ENCODE results near the gene FBXW7. TPM values are rescaled to one million over a fixed set of nuclear protein-coding genes. Genes with fewer than 3 reads are reported as not detected.

Gene FBXW7
- total and polyA plus RNA-seq, 2 donors = 27.2 to 114 TPM

- Histone ChIP-seq H3K9me3 (ENCODE audit: control insufficient read depth in 2 of 2, insufficient read depth in 1 of 2, low read length in 1 of 2) (no peaks in the 10 kb centered on the region), H3K27ac (ENCODE audit: low read depth in 1 of 2, low read length in 1 of 2) (no peak overlapping the region), H3K4me3 (ENCODE audit: low read length in 2 of 2) (no peak overlapping the region), H3K27me3 (ENCODE audit: control insufficient read depth in 2 of 2, insufficient read depth in 1 of 2, low read length in 1 of 2) (no peaks in the 10 kb centered on the region), H3K4me1 (ENCODE audit: control insufficient read depth in 2 of 2, insufficient read depth in 2 of 2, low read length in 2 of 2) (peaks cover 4 to 6% of the 10 kb centered on the region in 2 donors), H3K36me3 (ENCODE audit: control insufficient read depth in 2 of 2, insufficient read depth in 2 of 2, low read length in 1 of 2) (no peaks in the 10 kb centered on the region)
- WGBS = 85% methylated on average over 1 of the region's 1 CpG
- DNase-seq (ENCODE audit: low read depth in 6 of 9, low spot score in 9 of 9) = no peak
These were observed 229.4 kb downstream of the FBXW7 start for GRCh38 chr4:152306541-152306940.

GRCh38 chr4:152304220-152304619, 231.7 kb downstream of the FBXW7 start:
- no peak overlapping the region for H3K4me3 ChIP-seq (ENCODE audit: low read length in 2 of 2)
- no peaks in the 10 kb centered on the region for H3K36me3 ChIP-seq (ENCODE audit: control insufficient read depth in 2 of 2, insufficient read depth in 2 of 2, low read length in 1 of 2)
- H3K4me1 ChIP-seq (ENCODE audit: control insufficient read depth in 2 of 2, insufficient read depth in 2 of 2, low read length in 2 of 2) = no peaks in the 10 kb centered on the region
- H3K27me3 ChIP-seq (ENCODE audit: control insufficient read depth in 2 of 2, insufficient read depth in 1 of 2, low read length in 1 of 2) = no peaks in the 10 kb centered on the region
- 89% methylated on average over 5 of the region's 5 CpGs for WGBS
- DNase-seq (ENCODE audit: low read depth in 6 of 9, low spot score in 9 of 9) = no peak
- no peaks in the 10 kb centered on the region for H3K9me3 ChIP-seq (ENCODE audit: control insufficient read depth in 2 of 2, insufficient read depth in 1 of 2, low read length in 1 of 2)
- peak overlapping the region in 1 of 2 donors; percentile 28 for H3K27ac ChIP-seq (ENCODE audit: low read depth in 1 of 2, low read length in 1 of 2)

GRCh38 chr4:152301381-152301780, 234.5 kb downstream of the FBXW7 start:
- no peak for DNase-seq (ENCODE audit: low read depth in 6 of 9, low spot score in 9 of 9)
- WGBS = 97% methylated on average over 6 of the region's 6 CpGs
- Histone ChIP-seq H3K27ac (ENCODE audit: low read depth in 1 of 2, low read length in 1 of 2) (no peak overlapping the region), H3K9me3 (ENCODE audit: control insufficient read depth in 2 of 2, insufficient read depth in 1 of 2, low read length in 1 of 2) (no peaks in the 10 kb centered on the region), H3K4me3 (ENCODE audit: low read length in 2 of 2) (no peak overlapping the region), H3K36me3 (ENCODE audit: control insufficient read depth in 2 of 2, insufficient read depth in 2 of 2, low read length in 1 of 2) (no peaks in the 10 kb centered on the region), H3K27me3 (ENCODE audit: control insufficient read depth in 2 of 2, insufficient read depth in 1 of 2, low read length in 1 of 2) (no peaks in the 10 kb centered on the region), H3K4me1 (ENCODE audit: control insufficient read depth in 2 of 2, insufficient read depth in 2 of 2, low read length in 2 of 2) (no peaks in the 10 kb centered on the region)

GRCh38 chr4:152299553-152299952, 236.3 kb downstream of the FBXW7 start:
- no peak overlapping the region for H3K27ac ChIP-seq (ENCODE audit: low read depth in 1 of 2, low read length in 1 of 2)
- no peaks in the 10 kb centered on the region for H3K4me1 ChIP-seq (ENCODE audit: control insufficient read depth in 2 of 2, insufficient read depth in 2 of 2, low read length in 2 of 2)
- WGBS = 93% methylated on average over 3 of the region's 3 CpGs
- no peaks in the 10 kb centered on the region for H3K27me3 ChIP-seq (ENCODE audit: control insufficient read depth in 2 of 2, insufficient read depth in 1 of 2, low read length in 1 of 2)
- DNase-seq (ENCODE audit: low read depth in 6 of 9, low spot score in 9 of 9) = no peak
- H3K4me3 ChIP-seq (ENCODE audit: low read length in 2 of 2) = no peak overlapping the region
- no peaks in the 10 kb centered on the region for H3K9me3 ChIP-seq (ENCODE audit: control insufficient read depth in 2 of 2, insufficient read depth in 1 of 2, low read length in 1 of 2)
- H3K36me3 ChIP-seq (ENCODE audit: control insufficient read depth in 2 of 2, insufficient read depth in 2 of 2, low read length in 1 of 2) = no peaks in the 10 kb centered on the region

GRCh38 chr4:152296386-152296785, 239.5 kb downstream of the FBXW7 start:
- H3K27me3 ChIP-seq (ENCODE audit: control insufficient read depth in 2 of 2, insufficient read depth in 1 of 2, low read length in 1 of 2) = no peaks in the 10 kb centered on the region
- H3K36me3 ChIP-seq (ENCODE audit: control insufficient read depth in 2 of 2, insufficient read depth in 2 of 2, low read length in 1 of 2) = no peaks in the 10 kb centered on the region
- no peak for DNase-seq (ENCODE audit: low read depth in 6 of 9, low spot score in 9 of 9)
- no peaks in the 10 kb centered on the region for H3K4me1 ChIP-seq (ENCODE audit: control insufficient read depth in 2 of 2, insufficient read depth in 2 of 2, low read length in 2 of 2)
- H3K4me3 ChIP-seq (ENCODE audit: low read length in 2 of 2) = no peak overlapping the region
- H3K27ac ChIP-seq (ENCODE audit: low read depth in 1 of 2, low read length in 1 of 2) = no peak overlapping the region
- no peaks in the 10 kb centered on the region for H3K9me3 ChIP-seq (ENCODE audit: control insufficient read depth in 2 of 2, insufficient read depth in 1 of 2, low read length in 1 of 2)

- Histone ChIP-seq H3K36me3 (ENCODE audit: control insufficient read depth in 2 of 2, insufficient read depth in 2 of 2, low read length in 1 of 2) (no peaks in the 10 kb centered on the region), H3K27ac (ENCODE audit: low read depth in 1 of 2, low read length in 1 of 2) (no peak overlapping the region), H3K4me3 (ENCODE audit: low read length in 2 of 2) (no peak overlapping the region), H3K27me3 (ENCODE audit: control insufficient read depth in 2 of 2, insufficient read depth in 1 of 2, low read length in 1 of 2) (no peaks in the 10 kb centered on the region), H3K4me1 (ENCODE audit: control insufficient read depth in 2 of 2, insufficient read depth in 2 of 2, low read length in 2 of 2) (no peaks in the 10 kb centered on the region), H3K9me3 (ENCODE audit: control insufficient read depth in 2 of 2, insufficient read depth in 1 of 2, low read length in 1 of 2) (no peaks in the 10 kb centered on the region)
- 98% methylated on average over 5 of the region's 5 CpGs for WGBS
- DNase-seq (ENCODE audit: low read depth in 6 of 9, low spot score in 9 of 9) = no peak
These were observed 241.1 kb downstream of the FBXW7 start for GRCh38 chr4:152294765-152295164.

- WGBS = 91% methylated on average over 3 of the region's 3 CpGs
- no peaks in the 10 kb centered on the region for H3K27me3 ChIP-seq (ENCODE audit: control insufficient read depth in 2 of 2, insufficient read depth in 1 of 2, low read length in 1 of 2)
- no peaks in the 10 kb centered on the region for H3K4me1 ChIP-seq (ENCODE audit: control insufficient read depth in 2 of 2, insufficient read depth in 2 of 2, low read length in 2 of 2)
- no peak for DNase-seq (ENCODE audit: low read depth in 6 of 9, low spot score in 9 of 9)
- H3K9me3 ChIP-seq (ENCODE audit: control insufficient read depth in 2 of 2, insufficient read depth in 1 of 2, low read length in 1 of 2) = no peaks in the 10 kb centered on the region
- no peak overlapping the region for H3K27ac ChIP-seq (ENCODE audit: low read depth in 1 of 2, low read length in 1 of 2)
- no peak overlapping the region for H3K4me3 ChIP-seq (ENCODE audit: low read length in 2 of 2)
- no peaks in the 10 kb centered on the region for H3K36me3 ChIP-seq (ENCODE audit: control insufficient read depth in 2 of 2, insufficient read depth in 2 of 2, low read length in 1 of 2)
These were observed 241.6 kb downstream of the FBXW7 start for GRCh38 chr4:152294331-152294730.

GRCh38 chr4:152293527-152293926, 242.4 kb downstream of the FBXW7 start:
- no peak overlapping the region for H3K4me3 ChIP-seq (ENCODE audit: low read length in 2 of 2)
- no peaks in the 10 kb centered on the region for H3K4me1 ChIP-seq (ENCODE audit: control insufficient read depth in 2 of 2, insufficient read depth in 2 of 2, low read length in 2 of 2)
- no peaks in the 10 kb centered on the region for H3K36me3 ChIP-seq (ENCODE audit: control insufficient read depth in 2 of 2, insufficient read depth in 2 of 2, low read length in 1 of 2)
- no peaks in the 10 kb centered on the region for H3K27me3 ChIP-seq (ENCODE audit: control insufficient read depth in 2 of 2, insufficient read depth in 1 of 2, low read length in 1 of 2)
- no peak for DNase-seq (ENCODE audit: low read depth in 6 of 9, low spot score in 9 of 9)
- 98% methylated on average over 5 of the region's 5 CpGs for WGBS
- H3K27ac ChIP-seq (ENCODE audit: low read depth in 1 of 2, low read length in 1 of 2) = no peak overlapping the region
- H3K9me3 ChIP-seq (ENCODE audit: control insufficient read depth in 2 of 2, insufficient read depth in 1 of 2, low read length in 1 of 2) = no peaks in the 10 kb centered on the region

GRCh38 chr4:152290366-152290921, 245.4 kb downstream of the FBXW7 start:
- no peaks in the 10 kb centered on the region for H3K27me3 ChIP-seq (ENCODE audit: control insufficient read depth in 2 of 2, insufficient read depth in 1 of 2, low read length in 1 of 2)
- H3K9me3 ChIP-seq (ENCODE audit: control insufficient read depth in 2 of 2, insufficient read depth in 1 of 2, low read length in 1 of 2) = no peaks in the 10 kb centered on the region
- H3K4me3 ChIP-seq (ENCODE audit: low read length in 2 of 2) = no peak overlapping the region
- no peak for DNase-seq (ENCODE audit: low read depth in 6 of 9, low spot score in 9 of 9)
- H3K27ac ChIP-seq (ENCODE audit: low read depth in 1 of 2, low read length in 1 of 2) = no peak overlapping the region
- WGBS = 98% methylated on average over 3 of the region's 3 CpGs
- H3K4me1 ChIP-seq (ENCODE audit: control insufficient read depth in 2 of 2, insufficient read depth in 2 of 2, low read length in 2 of 2) = no peaks in the 10 kb centered on the region
- no peaks in the 10 kb centered on the region for H3K36me3 ChIP-seq (ENCODE audit: control insufficient read depth in 2 of 2, insufficient read depth in 2 of 2, low read length in 1 of 2)

- H3K4me1 ChIP-seq (ENCODE audit: control insufficient read depth in 2 of 2, insufficient read depth in 2 of 2, low read length in 2 of 2) = no peaks in the 10 kb centered on the region
- no peak overlapping the region for H3K27ac ChIP-seq (ENCODE audit: low read depth in 1 of 2, low read length in 1 of 2)
- no peak overlapping the region for H3K4me3 ChIP-seq (ENCODE audit: low read length in 2 of 2)
- no peaks in the 10 kb centered on the region for H3K36me3 ChIP-seq (ENCODE audit: control insufficient read depth in 2 of 2, insufficient read depth in 2 of 2, low read length in 1 of 2)
- WGBS = 96% methylated on average over 4 of the region's 4 CpGs
- H3K9me3 ChIP-seq (ENCODE audit: control insufficient read depth in 2 of 2, insufficient read depth in 1 of 2, low read length in 1 of 2) = peaks cover 0 to 2% of the 10 kb centered on the region in 2 donors
- no peak for DNase-seq (ENCODE audit: low read depth in 6 of 9, low spot score in 9 of 9)
- H3K27me3 ChIP-seq (ENCODE audit: control insufficient read depth in 2 of 2, insufficient read depth in 1 of 2, low read length in 1 of 2) = no peaks in the 10 kb centered on the region
These were observed 246.0 kb downstream of the FBXW7 start for GRCh38 chr4:152289941-152290340.

All from thymus (tissue), 11 donors.